Lung microvascular endothelial cell (primary cell): ENCODE data around the gene CP. TPM values are rescaled to one million over a fixed set of nuclear protein-coding genes. Genes with fewer than 3 reads are reported as not detected.
"Not testable (repeated sequence)": the region's sequence is repeated elsewhere in the genome, so short reads cannot be mapped to it uniquely, and the experiment has no call there.

Source experiments
- DNase-seq, 2 donors: peaks; one replicate each; pipeline versions ENCODE4 v3.0.0 to v3.0.0-alpha.2; 2010; ENCODE audit warnings: low read depth in 2 of 2
- total RNA-seq: library from RNA; depleted of rRNA; stranded (reverse); fragments of >200 nt; gene quantifications from 2 replicates; pipeline ENCODE4 v1.2.1, GENCODE V29; 2014

The CP gene
- total RNA-seq, 1 donor from 2014 or later = 0.60 TPM

DNA sequence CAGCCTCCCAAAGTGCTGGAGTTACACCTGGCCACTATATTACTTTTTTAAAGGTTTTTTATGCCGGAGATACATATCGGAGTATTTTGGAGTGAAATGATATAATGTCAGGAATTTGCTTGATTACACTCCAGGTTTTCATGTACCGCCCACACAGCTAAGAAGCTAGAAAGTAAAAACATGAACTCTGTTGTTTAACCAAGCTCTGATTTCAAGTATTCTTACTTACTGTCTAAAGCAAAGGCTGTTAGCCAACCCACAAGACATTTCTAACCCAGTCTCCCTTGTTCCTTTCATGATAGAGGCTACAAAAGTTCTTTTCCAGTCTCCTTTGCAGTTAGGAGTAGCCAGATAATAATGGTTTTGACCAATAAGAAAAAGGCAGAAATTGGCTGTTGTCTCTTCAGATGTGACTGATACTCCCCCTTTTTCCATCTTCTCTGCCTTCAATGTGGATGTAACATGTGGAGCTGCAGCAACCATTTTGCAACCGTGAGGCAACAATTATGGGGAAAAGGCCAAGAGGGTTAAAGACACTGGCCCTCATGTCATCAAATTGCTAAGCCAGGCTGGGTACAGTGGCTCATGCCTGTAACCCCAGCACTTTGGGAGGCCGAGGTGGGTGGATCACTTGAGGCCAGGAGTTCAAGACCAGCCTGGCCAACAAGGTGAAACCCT lies 6.1 kb upstream of the CP start:
- DNase-seq = no peak

DNA sequence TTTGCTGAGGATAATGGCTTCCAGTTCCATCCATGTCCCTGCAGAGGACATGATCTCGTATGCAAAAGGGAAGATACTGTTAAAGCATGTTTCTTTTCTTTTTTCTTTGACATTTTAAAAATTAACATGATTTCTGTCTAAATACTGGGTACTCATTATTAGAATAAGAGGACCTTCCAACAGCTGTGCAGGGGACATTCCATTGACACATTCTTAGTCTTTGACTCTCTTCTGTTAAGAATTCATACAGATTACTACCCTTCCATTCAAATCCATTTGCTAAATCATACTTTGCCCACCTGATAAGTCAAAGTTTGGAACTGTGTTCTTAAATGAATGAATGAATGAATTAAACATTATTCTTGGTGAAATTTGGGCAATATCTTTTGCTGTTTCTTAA lies 5.1 kb upstream of the CP start:
- no peak for DNase-seq

DNA sequence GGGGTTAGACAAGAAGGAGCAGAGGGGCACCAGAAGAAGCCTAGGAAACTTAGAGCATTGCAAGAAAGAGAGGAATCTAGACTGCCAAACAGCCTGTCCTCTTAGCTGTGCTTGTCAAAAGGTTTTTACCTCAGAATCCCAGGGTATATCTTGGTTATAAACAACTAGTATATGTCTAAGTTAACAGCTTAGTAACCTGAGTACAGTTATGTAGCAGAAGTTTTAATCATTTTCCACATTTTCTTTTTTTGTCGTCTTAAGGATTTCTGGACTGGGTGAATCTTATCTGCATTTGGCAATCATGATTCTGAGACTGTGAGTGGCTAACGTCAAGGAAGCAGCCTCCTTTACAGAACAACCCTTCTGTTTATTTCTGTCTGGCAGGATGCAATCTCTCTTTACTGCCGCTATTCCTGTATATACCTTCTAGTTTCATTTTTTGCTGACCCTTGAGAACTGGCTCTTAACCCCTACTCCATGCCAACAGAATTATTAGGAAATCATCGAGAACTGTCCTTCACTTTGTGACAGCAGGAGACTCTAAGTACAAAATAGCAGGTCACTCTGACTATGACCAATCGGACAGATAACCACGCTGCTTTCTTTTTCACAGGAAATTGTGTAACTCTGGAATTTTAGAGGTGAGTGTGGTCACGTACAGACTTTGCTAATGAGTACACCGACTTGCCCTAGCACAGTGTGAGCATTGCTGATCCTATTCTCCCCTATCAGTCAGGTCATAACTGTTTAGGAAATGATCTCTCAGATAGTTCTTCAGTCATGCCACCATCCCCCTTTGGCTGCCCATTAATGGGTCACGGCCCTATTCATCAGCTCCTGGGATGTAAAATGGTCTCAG lies 3.3 kb upstream of the CP start:
- DNase-seq = peak; percentile 90 to 94

DNA sequence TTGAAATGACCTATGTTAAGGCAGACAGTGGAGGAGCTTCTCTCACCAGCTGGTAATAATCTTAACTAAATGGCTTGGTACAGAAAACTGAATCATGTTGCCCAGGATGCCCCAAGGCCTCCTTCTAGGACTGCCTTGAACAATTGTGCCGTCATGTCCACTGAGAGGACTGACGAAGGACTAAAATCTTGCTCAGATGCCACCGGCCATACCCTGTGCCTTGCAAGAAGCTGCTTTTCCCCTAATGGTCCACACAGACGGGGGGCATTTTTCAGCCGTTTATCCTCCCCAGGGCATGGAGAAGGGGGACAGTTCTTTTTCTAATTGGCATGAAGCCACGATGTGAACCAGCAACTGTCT lies 1.8 kb upstream of the CP start:
- DNase-seq = no peak

DNA sequence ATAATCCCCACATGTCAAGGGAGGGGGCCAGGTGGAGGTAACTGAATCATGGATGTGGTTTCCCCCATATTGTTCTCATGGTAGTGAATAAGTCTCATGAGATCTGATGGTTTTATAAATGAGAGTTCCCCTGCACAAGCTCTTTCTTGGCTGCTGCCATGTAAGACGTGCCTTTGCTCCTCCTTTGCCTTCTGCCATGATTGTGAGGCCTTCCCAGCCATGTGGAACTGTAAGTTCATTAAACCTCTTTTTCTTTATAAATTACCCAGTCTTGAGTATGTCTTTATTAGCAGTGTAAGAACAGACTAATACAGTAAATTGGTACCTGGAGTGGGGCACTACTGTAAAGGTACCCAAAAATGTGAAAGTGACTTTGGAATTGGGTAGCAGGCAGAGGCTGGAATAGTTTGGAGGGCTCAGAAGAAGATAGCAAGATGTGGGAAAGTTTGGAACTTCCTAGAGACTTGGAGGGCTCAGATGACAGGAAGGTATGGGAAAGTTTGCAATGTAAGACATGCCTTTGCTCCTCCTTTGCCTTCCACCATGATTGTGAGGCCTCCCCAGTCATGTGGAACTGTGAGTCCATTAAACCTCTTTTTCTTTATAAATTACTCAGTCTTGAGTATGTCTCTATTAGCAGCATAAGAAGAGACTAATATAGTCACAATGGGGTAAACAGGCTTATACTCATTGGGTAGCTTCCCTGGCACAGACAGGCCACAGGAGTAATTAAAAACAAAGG lies 2.1 kb downstream of the CP start:
- DNase-seq = not testable (repeated sequence)

DNA sequence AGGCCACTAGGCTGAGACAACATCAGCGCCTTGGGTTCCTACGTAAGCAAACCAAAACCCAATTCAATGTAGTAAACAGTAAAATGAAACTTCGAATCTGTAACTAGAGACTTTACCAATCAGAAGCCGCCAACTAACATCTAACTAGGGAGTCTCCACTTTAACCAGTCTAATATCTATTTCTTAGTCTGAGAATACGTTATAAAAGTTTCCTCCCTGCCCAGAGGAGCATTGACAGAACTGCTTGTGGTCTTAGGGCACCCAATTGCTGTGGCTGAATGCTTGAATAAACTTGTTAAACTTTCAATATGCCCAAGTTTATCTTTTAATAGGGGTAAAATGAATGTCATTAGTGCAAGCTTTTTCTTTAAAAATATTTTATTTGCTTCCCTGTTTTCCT lies 4.3 kb downstream of the CP start:
- no peak for DNase-seq

DNA sequence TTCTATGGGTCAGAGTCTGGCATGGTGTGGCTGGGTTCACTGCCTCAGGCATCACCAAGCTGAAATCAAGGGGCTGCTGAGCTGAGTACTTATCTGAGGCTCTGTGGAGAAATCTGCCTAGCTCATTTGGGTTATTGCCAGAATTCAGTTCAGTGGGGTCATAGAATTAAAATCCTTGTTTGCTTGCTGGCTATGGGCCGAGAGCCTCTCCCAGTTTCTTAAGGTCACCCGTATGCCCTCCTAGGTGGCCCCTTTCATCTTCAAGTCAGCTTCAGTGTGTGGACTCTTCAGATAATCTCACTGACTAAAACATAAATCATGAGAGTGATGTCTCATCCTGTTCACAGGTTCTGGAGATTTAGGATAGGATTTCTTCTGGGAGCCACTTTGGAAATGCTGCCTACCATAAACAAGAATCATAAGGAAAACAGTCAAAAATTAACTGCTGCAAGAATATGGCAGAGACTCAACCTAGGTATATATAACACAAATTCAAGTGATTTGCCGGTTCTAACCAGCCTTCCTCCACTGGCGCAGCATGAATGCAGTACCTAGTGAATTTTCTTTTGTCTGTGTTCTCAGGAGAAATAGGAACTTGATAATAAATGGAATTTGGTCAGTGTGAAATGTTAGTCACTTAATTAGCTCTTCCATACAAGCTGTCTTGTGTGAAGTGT lies 5.3 kb downstream of the CP start:
- DNase-seq = peak in 1 of 2 donors; percentile 17

DNA sequence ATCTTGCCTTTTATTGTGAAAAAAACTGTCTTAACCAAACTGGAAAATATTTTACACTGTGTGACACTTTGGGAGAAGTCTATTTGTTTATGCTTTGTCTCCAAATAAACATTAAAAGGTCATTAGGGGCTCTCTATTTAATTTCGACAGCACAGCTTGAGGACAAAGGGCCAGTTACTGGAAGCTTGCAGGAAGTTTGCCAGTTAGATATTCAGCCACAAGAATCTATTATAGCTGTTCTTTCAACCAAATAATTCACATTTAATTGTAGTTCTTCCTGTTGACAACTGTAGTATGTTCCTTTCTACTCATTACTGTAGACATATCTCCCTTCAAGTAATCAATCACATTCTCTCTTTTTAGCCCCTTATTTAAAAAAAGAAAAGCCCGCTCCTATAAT lies 6.1 kb downstream of the CP start:
- peak in 1 of 2 donors; percentile 39 for DNase-seq

DNA sequence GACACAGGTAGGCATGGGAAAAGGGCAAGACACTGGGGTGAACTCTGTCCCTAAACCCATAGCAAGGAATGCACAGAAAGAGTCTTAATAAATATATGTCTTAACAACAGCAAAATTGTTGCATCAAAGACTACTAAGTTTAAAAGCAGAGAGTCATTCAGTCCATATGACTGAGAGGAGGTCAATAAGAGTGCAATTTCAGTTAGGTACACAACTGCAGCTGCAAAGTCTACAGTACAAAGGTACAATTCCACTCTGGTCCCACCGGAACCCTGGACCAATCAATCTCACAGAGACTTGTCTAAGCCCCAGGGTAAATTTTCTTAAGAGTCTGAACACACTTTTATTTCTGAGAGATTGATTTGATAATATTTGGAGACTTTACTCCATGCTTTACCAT lies 6.9 kb downstream of the CP start:
- DNase-seq = peak in 1 of 2 donors; percentile 50

DNA sequence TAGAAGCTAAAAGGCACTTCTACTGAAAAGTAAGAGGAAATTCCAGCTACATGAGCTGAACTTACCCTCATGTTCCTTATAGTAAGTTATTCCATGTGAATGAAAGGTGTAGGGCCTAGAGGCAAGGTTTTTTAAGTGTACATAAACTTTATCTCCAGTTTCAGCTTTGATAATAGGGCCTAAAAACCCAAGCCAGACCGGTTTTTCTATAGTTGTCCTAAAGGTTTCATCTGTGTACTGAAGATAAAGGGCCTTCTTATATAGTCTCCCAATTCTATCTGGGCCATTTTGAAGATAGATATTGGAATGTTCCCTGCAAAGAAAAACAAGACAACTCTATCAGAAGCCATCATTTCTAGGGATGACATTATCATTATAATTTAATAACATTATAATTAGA lies 9.2 kb downstream of the CP start:
- no peak for DNase-seq

DNA sequence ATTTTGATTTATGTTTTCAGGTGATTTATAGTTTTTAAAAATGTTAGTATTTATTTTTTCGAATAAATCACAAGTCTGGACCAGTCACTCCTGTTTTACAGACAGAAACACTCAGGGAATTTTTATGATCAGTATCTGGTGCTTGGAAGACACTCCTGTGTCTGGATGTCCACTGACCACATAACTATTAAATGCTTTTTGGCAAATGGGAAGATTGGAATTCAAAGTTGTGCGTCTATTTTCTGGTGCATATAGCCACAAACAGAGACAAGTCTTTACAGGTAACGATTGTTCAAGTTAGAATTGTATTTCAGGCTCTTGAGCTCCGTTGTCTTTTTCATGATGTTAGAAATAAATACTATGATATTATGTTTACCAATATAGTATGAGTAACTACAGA lies 12.2 kb downstream of the CP start:
- no peak for DNase-seq

DNA sequence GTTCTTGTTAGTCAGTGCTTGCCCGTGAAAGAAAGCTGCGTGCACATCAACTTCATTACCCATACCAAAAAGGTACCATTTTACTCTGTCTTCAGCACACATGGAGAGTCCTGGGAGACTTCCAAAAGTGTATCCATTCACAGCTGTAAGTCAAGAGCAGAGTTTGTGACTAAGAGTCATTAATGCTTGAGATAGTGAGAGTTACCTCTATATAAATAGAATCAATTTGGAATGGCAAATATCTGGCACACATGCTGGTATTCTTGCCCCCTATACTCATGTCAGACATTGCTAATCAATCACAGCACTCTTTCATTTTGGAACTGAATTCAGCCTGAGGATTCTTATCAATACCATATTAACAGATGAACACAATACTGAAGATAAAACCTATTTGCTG lies 14.2 kb downstream of the CP start:
- no peak for DNase-seq

DNA sequence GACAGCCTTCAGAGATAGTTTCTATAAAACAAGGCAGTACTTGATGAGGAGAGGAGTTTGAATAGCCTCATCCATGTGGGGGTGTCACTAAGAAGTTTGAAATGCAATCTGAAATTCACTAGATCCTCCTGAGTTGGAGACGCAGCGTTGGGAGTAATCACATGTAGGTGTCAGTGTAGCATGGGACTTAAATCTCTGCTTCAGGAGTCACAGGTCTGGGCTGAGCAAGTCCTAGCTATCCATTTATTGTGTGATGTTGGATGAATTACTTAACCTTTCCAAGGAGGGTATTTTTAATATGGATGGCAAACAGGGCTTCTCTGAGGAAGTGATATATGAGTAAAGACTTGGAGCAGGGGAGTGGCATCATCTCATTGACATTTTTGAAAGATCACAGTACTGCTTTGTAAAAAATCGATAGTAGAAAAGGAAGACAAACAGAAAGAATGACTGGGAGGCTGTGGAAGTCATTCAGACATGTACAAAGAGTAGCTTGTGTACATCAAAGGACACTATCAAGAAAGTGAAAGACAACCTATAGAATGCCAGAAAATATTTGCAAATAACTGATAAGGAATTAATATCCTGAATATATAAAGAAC lies 17.1 kb downstream of the CP start:
- no peak for DNase-seq

DNA sequence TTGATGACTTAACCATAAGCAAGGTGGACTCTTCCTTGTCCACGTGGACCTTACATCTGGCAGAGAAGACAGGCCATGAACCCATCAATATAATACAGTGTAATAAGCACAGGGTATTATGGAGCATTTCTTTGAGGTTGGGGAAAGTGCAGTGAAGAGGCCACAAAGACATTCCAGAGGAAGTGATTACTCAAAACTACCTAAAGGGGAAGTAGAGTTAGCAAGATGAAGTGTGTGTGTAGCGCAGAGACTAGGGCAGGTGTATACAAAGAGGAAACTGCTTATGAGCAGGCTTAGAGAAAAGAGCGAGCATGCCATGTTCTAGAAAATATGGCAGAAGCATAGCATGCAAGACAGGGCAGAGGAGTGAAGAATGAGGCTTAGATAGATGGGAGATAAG lies 17.9 kb downstream of the CP start:
- peak in 1 of 2 donors; percentile 19 for DNase-seq

DNA sequence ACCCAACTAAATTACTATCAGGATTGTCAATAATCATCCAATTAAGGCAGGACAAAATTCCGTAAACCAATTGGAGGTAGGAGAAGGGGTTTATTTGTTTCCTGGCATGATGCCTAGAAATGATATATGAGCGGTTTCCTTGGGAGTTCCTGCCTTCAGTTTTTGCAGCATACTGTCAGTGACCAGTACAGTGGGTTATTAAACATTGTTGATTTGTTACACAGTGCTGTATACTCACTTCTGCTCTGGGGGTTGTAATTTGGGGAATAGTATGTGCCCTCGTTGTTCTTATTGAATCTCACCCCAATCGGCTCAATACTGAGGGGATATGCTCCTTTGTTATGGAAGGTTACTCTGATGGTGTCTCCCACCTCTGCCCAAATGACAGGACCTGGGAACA lies 22.2 kb downstream of the CP start:
- peak; percentile 78 to 87 for DNase-seq

DNA sequence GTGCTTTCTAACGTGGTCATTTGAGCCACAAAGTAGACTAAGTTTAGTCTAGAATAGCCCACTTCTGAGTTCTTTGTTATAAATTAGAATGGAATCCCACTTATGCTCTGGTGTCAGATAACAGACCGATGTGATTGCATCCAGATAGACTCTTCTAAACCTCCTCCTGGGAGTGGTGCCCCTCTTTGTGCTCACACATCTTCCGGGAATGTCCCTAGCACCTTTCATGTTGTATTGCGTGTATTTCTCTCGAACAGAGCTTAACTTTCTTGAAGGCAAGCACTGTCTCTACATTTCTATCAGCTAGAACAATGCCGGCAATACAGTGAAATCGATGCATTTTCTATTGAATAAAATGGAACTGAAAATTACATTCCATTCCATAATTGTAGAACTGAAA lies 23.0 kb downstream of the CP start:
- no peak for DNase-seq

DNA sequence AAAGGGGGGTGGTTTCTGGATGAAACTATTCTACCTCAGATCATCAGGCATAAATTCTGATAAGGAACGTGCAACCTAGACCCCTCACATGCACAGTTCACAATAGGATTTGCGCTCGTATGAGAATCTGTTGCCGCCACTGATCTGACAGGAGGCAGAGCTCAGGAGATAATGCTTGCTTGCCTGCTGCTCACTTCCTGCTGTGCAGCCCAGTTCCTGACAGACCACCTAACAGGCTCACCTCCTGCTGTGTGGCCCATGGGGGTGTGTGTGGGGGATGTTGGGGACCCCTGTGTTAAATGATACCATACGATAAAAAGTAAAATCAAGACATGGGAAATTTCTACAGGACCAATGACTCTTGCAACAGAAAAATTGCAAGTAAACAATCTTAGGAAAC lies 24.0 kb downstream of the CP start:
- DNase-seq = peak in 1 of 2 donors; percentile 21

DNA sequence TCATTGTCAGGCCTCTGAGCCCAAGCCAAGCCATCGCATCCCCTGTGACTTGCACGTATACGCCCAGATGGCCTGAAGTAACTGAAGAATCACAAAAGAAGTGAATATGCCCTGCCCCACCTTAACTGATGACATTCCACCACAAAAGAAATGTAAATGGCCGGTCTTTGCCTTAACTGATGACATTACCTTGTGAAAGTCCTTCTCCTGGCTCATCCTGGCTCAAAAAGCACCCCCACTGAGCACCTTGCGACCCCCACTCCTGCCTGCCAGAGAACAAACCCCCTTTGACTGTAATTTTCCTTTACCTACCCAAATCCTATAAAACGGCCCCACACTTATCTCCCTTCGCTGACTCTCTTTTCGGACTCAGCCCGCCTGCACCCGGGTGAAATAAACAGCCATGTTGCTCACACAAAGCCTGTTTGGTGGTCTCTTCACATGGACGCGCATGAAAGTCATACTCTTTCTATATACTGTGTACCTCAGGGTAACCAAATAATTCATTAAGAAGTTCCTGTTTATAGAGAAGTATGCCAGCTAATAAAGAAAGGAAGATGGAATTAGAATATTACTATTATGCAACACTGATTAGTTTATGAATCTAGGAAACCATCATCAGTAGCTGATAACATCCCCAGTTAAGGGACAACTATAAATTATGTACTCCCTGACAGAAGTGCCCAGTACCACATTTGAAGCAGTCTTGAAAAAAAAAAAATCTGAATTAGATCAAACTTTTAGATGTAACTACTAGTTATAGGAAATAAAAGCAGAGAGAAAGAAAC lies 24.6 kb downstream of the CP start:
- DNase-seq = not testable (repeated sequence)

DNA sequence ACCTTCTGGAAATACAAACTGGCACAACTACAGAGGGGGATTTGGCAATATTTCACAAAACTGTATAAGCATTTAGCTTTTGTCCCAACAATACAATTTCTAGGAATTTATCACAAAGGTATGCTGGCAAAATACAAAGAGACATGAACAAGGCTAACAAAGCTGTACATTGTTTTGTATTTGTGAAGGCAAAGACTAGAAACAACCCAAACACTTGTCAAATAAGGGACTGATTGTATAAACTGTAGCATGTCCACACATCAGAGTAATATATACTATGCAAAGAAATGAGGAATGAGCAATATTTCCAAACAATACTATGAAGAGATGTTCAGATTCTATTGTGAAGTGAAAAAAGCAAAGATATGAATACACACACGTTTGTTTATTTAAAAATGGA lies 26.4 kb downstream of the CP start:
- no peak for DNase-seq

DNA sequence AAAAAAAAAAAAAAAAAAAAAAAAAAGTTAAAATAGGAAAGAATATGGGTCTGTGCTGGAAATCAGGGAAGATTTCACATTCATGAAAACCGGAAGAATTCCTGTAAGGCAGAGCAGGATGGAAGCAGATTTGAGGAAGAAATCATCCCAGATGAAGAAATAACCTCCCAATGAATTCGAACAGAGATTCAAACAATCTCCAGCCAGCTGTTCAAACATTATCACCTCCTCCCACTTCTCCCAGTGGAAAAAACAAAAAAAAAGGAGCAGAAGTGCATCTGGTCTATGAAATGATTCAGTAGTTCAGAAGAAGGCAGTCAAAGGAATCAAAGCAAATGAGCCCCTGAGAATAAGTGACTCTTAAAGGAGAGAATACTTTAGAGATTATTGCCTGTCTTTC lies 33.1 kb downstream of the CP start:
- no peak for DNase-seq

DNA sequence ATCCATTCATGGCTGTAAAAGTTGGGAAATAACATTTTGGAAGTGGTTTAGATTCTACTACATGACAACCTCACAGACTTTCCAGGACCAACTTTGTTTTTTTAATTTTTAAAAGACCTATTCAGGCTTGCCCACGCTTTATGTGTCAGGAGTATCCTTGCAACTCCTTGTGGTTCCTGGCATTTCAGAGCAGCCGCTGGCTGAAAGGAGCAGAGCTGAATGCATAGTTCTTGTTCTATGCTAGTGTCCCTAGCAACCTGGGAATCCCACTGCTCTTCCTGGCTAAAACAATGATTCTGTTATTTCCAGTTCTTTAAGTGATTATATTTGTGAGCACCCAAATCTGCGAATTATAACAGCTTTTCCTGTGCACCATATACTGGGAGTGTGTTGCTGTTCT lies 34.9 kb downstream of the CP start:
- no peak for DNase-seq
